ENCODE data around the gene CCNJL. TPM values are rescaled to one million over a fixed set of nuclear protein-coding genes. Genes with fewer than 3 reads are reported as not detected.

Gene CCNJL
- total and polyA plus RNA-seq, 2 experiments from 2014 or later: 8.1 to 10.8 TPM

DNA sequence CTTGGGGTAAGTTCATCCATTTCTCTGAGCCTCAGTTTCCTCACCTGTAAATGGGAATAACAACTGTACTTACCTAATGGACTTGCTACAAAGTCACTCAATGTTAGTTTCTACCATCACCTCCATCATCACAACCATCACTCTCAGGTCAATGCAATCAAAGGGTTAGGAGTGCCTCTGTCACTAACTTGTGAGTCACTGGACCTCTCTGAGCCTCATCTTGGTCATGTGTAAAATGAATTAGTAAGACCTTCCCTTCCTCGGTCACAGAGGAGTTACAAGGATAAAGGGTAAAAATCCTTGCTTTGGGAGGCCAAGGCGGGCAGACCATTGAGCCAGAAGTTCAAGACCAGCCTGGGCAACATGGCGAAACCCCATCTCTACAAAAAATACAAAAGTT, 70.2 kb downstream of the CCNJL start:
- no peak for DNase-seq (ENCODE audit: low spot score)

DNA sequence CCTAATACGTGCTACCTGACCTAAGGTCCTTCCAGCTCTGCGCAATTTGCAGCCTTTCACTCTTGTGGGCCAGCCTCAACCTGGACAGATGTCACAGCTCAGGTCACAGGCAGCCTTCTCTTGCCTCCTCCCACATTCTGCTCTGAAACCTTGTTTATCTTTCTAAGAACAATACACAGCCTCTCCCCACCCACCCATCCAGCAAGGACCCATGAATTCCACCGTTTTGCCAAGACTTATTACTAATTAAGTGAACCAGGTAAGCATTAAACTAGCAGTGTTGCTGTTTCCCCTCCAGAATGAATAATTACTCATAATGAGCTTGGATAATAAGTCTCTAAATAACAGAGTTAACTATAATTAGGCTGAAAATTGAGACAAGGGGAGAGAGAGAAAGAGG, 72.0 kb downstream of the CCNJL start:
- Histone ChIP-seq H3K9me2 (replicated peaks; ENCODE audit: insufficient read depth) (no peaks in the 10 kb centered on the region), H3K27me3 (no peaks in the 10 kb centered on the region), H3K79me2 (no peaks in the 10 kb centered on the region), H2AFZ (no peak overlapping the region), H3K9me3 (ENCODE audit: low read depth) (no peaks in the 10 kb centered on the region), H3K36me3 (replicated peaks; ENCODE audit: insufficient read depth, low read depth) (no peaks in the 10 kb centered on the region), H3K4me3 (no peak overlapping the region), H4K20me1 (ENCODE audit: insufficient read depth, poor library complexity, severe bottlenecking) (no peaks in the 10 kb centered on the region), H3K4me2 (no peak overlapping the region), H3K27ac (no peak overlapping the region), H3K4me1 (ENCODE audit: insufficient read depth) (no peaks in the 10 kb centered on the region)
- TF ChIP-seq EZH2phosphoT487 (IDR thresholded peaks at IDR 0.05; ENCODE audit: low read depth, severe bottlenecking, unreplicated experiment) (no peak), EZH2 (IDR thresholded peaks at IDR 0.05; ENCODE audit: borderline replicate concordance) (no peak)
- TF ChIP-seq, protein P1, sequence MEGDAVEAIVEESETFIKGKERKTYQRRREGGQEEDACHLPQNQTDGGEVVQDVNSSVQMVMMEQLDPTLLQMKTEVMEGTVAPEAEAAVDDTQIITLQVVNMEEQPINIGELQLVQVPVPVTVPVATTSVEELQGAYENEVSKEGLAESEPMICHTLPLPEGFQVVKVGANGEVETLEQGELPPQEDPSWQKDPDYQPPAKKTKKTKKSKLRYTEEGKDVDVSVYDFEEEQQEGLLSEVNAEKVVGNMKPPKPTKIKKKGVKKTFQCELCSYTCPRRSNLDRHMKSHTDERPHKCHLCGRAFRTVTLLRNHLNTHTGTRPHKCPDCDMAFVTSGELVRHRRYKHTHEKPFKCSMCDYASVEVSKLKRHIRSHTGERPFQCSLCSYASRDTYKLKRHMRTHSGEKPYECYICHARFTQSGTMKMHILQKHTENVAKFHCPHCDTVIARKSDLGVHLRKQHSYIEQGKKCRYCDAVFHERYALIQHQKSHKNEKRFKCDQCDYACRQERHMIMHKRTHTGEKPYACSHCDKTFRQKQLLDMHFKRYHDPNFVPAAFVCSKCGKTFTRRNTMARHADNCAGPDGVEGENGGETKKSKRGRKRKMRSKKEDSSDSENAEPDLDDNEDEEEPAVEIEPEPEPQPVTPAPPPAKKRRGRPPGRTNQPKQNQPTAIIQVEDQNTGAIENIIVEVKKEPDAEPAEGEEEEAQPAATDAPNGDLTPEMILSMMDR (IDR thresholded peaks at IDR 0.05; ENCODE audit: poor library complexity): no peak
- DNase-seq (ENCODE audit: low spot score): no peak
- 28% methylated on average over 3 of the region's 3 CpGs for WGBS (ENCODE audit: low lambda C conversion rate, missing lambda C conversion rate)

More for the DNA sequence above, 70.2 kb downstream of the CCNJL start:
- no peaks in the 10 kb centered on the region for H3K79me2 ChIP-seq
- H3K4me2 ChIP-seq: no peak overlapping the region
- H3K9me2 ChIP-seq (replicated peaks; ENCODE audit: insufficient read depth): no peaks in the 10 kb centered on the region
- H3K4me1 ChIP-seq (ENCODE audit: insufficient read depth): no peaks in the 10 kb centered on the region
- no peak overlapping the region for H3K4me3 ChIP-seq
- TF ChIP-seq EZH2phosphoT487 (IDR thresholded peaks at IDR 0.05; ENCODE audit: low read depth, severe bottlenecking, unreplicated experiment) (no peak), EZH2 (IDR thresholded peaks at IDR 0.05; ENCODE audit: borderline replicate concordance) (no peak)
- TF ChIP-seq, protein P1 (IDR thresholded peaks at IDR 0.05; ENCODE audit: poor library complexity): no peak
- H3K9me3 ChIP-seq (ENCODE audit: low read depth): no peaks in the 10 kb centered on the region
- no peaks in the 10 kb centered on the region for H3K27me3 ChIP-seq
- no peak overlapping the region for H2AFZ ChIP-seq
- no peaks in the 10 kb centered on the region for H4K20me1 ChIP-seq (ENCODE audit: insufficient read depth, poor library complexity, severe bottlenecking)
- no peak overlapping the region for H3K27ac ChIP-seq
- WGBS (ENCODE audit: low lambda C conversion rate, missing lambda C conversion rate): 95% methylated on average over 3 of the region's 3 CpGs
- H3K36me3 ChIP-seq (replicated peaks; ENCODE audit: insufficient read depth, low read depth): no peaks in the 10 kb centered on the region

DNA sequence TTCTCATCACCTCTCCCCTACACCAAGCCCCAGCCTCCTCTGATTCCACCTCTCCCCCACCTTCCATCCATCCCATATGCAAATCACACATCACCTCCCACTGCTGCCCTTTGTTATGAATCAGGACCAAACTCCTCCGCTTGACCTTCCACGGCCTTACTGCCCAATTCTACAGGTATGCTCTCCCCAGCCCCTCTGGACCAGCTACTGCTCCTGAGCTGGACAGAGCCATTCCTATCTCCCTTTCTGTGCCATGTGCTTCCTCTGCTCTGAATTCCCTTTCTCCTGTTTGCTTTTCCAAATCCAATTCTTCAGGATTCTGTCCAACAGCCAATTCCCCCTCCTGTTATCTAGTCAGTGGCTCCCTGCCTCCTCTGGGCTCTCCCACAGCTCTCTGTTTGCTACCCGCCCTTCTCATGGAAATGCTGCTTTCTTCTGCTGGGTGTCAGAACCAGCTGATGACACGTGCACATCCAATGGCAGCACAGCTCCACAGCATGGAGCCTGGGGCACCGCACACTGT, 74.7 kb downstream of the CCNJL start:
- WGBS (ENCODE audit: low lambda C conversion rate, missing lambda C conversion rate): 65% methylated on average over 5 of the region's 5 CpGs
- H3K4me2 ChIP-seq: no peak overlapping the region

More for the DNA sequence above, 74.7 kb downstream of the CCNJL start:
- no peak for DNase-seq (ENCODE audit: low spot score)
- TF ChIP-seq, protein P1 (IDR thresholded peaks at IDR 0.05; ENCODE audit: poor library complexity): no peak
- TF ChIP-seq EZH2 (IDR thresholded peaks at IDR 0.05; ENCODE audit: borderline replicate concordance): no peak
- no peak for TF ChIP-seq EZH2phosphoT487 (IDR thresholded peaks at IDR 0.05; ENCODE audit: low read depth, severe bottlenecking, unreplicated experiment)
- Histone ChIP-seq H3K9me3 (ENCODE audit: low read depth) (no peaks in the 10 kb centered on the region), H3K4me3 (no peak overlapping the region), H3K9me2 (replicated peaks; ENCODE audit: insufficient read depth) (no peaks in the 10 kb centered on the region), H3K4me1 (ENCODE audit: insufficient read depth) (no peaks in the 10 kb centered on the region), H2AFZ (no peak overlapping the region), H3K79me2 (no peaks in the 10 kb centered on the region), H4K20me1 (ENCODE audit: insufficient read depth, poor library complexity, severe bottlenecking) (no peaks in the 10 kb centered on the region), H3K27me3 (no peaks in the 10 kb centered on the region), H3K36me3 (replicated peaks; ENCODE audit: insufficient read depth, low read depth) (no peaks in the 10 kb centered on the region), H3K27ac (no peak overlapping the region)

Data from hepatocyte (in vitro differentiated cells).